Measurements from ENCODE around the gene P2RY6. TPM values are rescaled to one million over a fixed set of nuclear protein-coding genes. Genes with fewer than 3 reads are reported as not detected.

The P2RY6 gene
- polyA plus RNA-seq, 1 donor (not counting 4 experiments of a cell fraction or from before 2014, with no cell fraction given): 0.04 TPM

- Histone ChIP-seq H3K9me3 (ENCODE audit: control insufficient read depth, low read depth, low read length) (no peaks in the 10 kb centered on the region), H3K4me2 (ENCODE audit: control insufficient read depth, extremely low read depth, insufficient read depth, low read depth, low read length) (no peak overlapping the region), H3K79me2 (ENCODE audit: control insufficient read depth, insufficient read depth, low read length) (no peaks in the 10 kb centered on the region), H3K27me3 (ENCODE audit: control insufficient read depth, extremely low read depth, insufficient read depth, low read length) (peaks cover 8% of the 10 kb centered on the region), H2AFZ (ENCODE audit: control insufficient read depth, low read length) (no peak overlapping the region), H3K4me3 (ENCODE audit: control insufficient read depth in 2 of 3, extremely low read depth in 1 of 3, insufficient read depth in 2 of 3, low read depth in 1 of 3, low read length in 3 of 3) (no peak overlapping the region), H4K20me1 (ENCODE audit: control insufficient read depth, extremely low read depth, insufficient read depth, low read length) (no peaks in the 10 kb centered on the region), H3K9ac (ENCODE audit: control insufficient read depth, extremely low read depth, insufficient read depth, low read length) (no peak overlapping the region), H3K4me1 (ENCODE audit: control insufficient read depth, extremely low read depth, insufficient read depth, low read length) (peaks cover 10% of the 10 kb centered on the region), H3K9me1 (ENCODE audit: control insufficient read depth, extremely low read depth, insufficient read depth, low read length) (no peaks in the 10 kb centered on the region), H3K27ac (ENCODE audit: control insufficient read depth, insufficient read depth, low read length) (no peak overlapping the region), H3K36me3 (ENCODE audit: control insufficient read depth in 2 of 2, extremely low read depth in 1 of 2, insufficient read depth in 2 of 2, low read length in 2 of 2) (no peaks in the 10 kb centered on the region)
- no peak for TF ChIP-seq CTCF (optimal IDR thresholded peaks at IDR 0.05 in 1 of 3, IDR thresholded peaks at IDR 0.05 in 1 of 3, conservative IDR thresholded peaks at IDR 0.05 in 1 of 3; ENCODE audit: extremely low read depth in 1 of 3, insufficient read depth in 2 of 3, low read length in 3 of 3)
- no peak for TF ChIP-seq EZH2 (IDR thresholded peaks at IDR 0.05; ENCODE audit: low read length)
- dilution Hi-C loops (cut with MboI; ENCODE audit: extremely low pct_ligation_motif_present, low sequenced_read_pairs): no loop called here
- DNase-seq (ENCODE audit: low read depth, low spot score) (no peak), FAIRE-seq (no peak)
Measured at GRCh38 chr11:73291196-73291595, 19.1 kb downstream of the P2RY6 start.

- Histone ChIP-seq H3K9me3 (ENCODE audit: control insufficient read depth, low read depth, low read length) (no peaks in the 10 kb centered on the region), H3K4me2 (ENCODE audit: control insufficient read depth, extremely low read depth, insufficient read depth, low read depth, low read length) (no peak overlapping the region), H3K9me1 (ENCODE audit: control insufficient read depth, extremely low read depth, insufficient read depth, low read length) (no peaks in the 10 kb centered on the region), H4K20me1 (ENCODE audit: control insufficient read depth, extremely low read depth, insufficient read depth, low read length) (no peaks in the 10 kb centered on the region), H3K4me3 (ENCODE audit: control insufficient read depth in 2 of 3, extremely low read depth in 1 of 3, insufficient read depth in 2 of 3, low read depth in 1 of 3, low read length in 3 of 3) (no peak overlapping the region), H3K9ac (ENCODE audit: control insufficient read depth, extremely low read depth, insufficient read depth, low read length) (no peak overlapping the region), H2AFZ (ENCODE audit: control insufficient read depth, low read length) (no peak overlapping the region), H3K27ac (ENCODE audit: control insufficient read depth, insufficient read depth, low read length) (no peak overlapping the region), H3K79me2 (ENCODE audit: control insufficient read depth, insufficient read depth, low read length) (no peaks in the 10 kb centered on the region), H3K4me1 (ENCODE audit: control insufficient read depth, extremely low read depth, insufficient read depth, low read length) (peaks cover 10% of the 10 kb centered on the region), H3K36me3 (ENCODE audit: control insufficient read depth in 2 of 2, extremely low read depth in 1 of 2, insufficient read depth in 2 of 2, low read length in 2 of 2) (no peaks in the 10 kb centered on the region), H3K27me3 (ENCODE audit: control insufficient read depth, extremely low read depth, insufficient read depth, low read length) (peaks cover 8% of the 10 kb centered on the region)
- DNase-seq (ENCODE audit: low read depth, low spot score): no peak
- dilution Hi-C loops (cut with MboI; ENCODE audit: extremely low pct_ligation_motif_present, low sequenced_read_pairs): no loop called here
- TF ChIP-seq EZH2 (IDR thresholded peaks at IDR 0.05; ENCODE audit: low read length) (no peak), CTCF (optimal IDR thresholded peaks at IDR 0.05 in 1 of 3, IDR thresholded peaks at IDR 0.05 in 1 of 3, conservative IDR thresholded peaks at IDR 0.05 in 1 of 3; ENCODE audit: extremely low read depth in 1 of 3, insufficient read depth in 2 of 3, low read length in 3 of 3) (no peak)
- no peak for FAIRE-seq
Measured at GRCh38 chr11:73291781-73292524, 19.8 kb downstream of the P2RY6 start.

All from keratinocyte (primary cell).